Activated CD8-positive, alpha-beta T cell treated with anti-CD3 and anti-CD28 coated beads, Interleukin-2, amount 10 ng/mL, durations not matched to agents 7 days and 5 days (primary cell): ENCODE data around the gene CYP2A13. TPM values are rescaled to one million over a fixed set of nuclear protein-coding genes. Genes with fewer than 3 reads are reported as not detected.
"Not testable (repeated sequence)": the region's sequence is repeated elsewhere in the genome, so short reads cannot be mapped to it uniquely, and the experiment has no call there.

Experiments
- ATAC-seq: fragments of 150-1000 bp; cut with Tn5 transposase; one replicate; pipeline ENCODE4 v1.10.0; 2021; ENCODE audit warnings: moderate library complexity
- CTCF ChIA-PET: fragments of 350-600 bp; sonication (Branson Sonifier 250); formaldehyde crosslinking; loops from one replicate; lab custom pipeline; 2021; ENCODE audit warnings: antibody characterized with exemption; lab: Charles Lee
- POLR2A ChIA-PET: fragments of 350-600 bp; sonication (Branson Sonifier 250); formaldehyde crosslinking; loops from one replicate; lab custom pipeline; 2021; ENCODE audit warnings: antibody characterized with exemption; lab: Charles Lee
- DNase-seq: peaks from one replicate; pipeline ENCODE4 v3.0.0-alpha.2; 2020
- H3K27ac Mint-ChIP-seq: one replicate; pipeline ENCODE4 v1.8.0; 2021; ENCODE audit warnings: mild to moderate bottlenecking, mixed read lengths
- H3K27me3 Mint-ChIP-seq: one replicate; pipeline ENCODE4 v1.8.0; 2021; ENCODE audit warnings: low read depth, mixed read lengths
- H3K36me3 Mint-ChIP-seq: one replicate; pipeline ENCODE4 v1.8.0; 2021; ENCODE audit warnings: low read depth, mixed read lengths
- H3K4me1 Mint-ChIP-seq: one replicate; pipeline ENCODE4 v1.8.0; 2021; ENCODE audit warnings: low read depth, mixed read lengths
- H3K4me3 Mint-ChIP-seq: one replicate; pipeline ENCODE4 v1.8.0; 2021; ENCODE audit warnings: mild to moderate bottlenecking, mixed read lengths
- H3K9me3 Mint-ChIP-seq: one replicate; pipeline ENCODE4 v1.8.0; 2022; ENCODE audit warnings: mixed read lengths; ENCODE audit not compliant: insufficient read depth
- total RNA-seq, 2 experiments: library from RNA; stranded (reverse); gene quantifications; one replicate each; pipeline ENCODE4 v1.2.3, GENCODE V29; 2021

CYP2A13 gene
- total RNA-seq, 2 experiments from 2014 or later = not detected

GRCh38 chr19:41123716-41124294 is 35.6 kb downstream of the CYP2A13 start:
- H3K27ac Mint-ChIP-seq = peak overlapping the region; percentile 9

GRCh38 chr19:41126765-41127203 is 38.5 kb downstream of the CYP2A13 start:
- H3K4me1 Mint-ChIP-seq = peaks cover 19% of the 10 kb centered on the region
- H3K9me3 Mint-ChIP-seq, H3K4me3 Mint-ChIP-seq, H3K27ac Mint-ChIP-seq, ATAC-seq, H3K36me3 Mint-ChIP-seq: not testable (repeated sequence)
- H3K27me3 Mint-ChIP-seq = peaks cover 18% of the 10 kb centered on the region
- ChIA-PET POLR2A (interaction anchor here (1.2 kb wide), 1 partner anchor 152 kb away, joined by 3 read pairs; no protein-coding TSS in a partner anchor), CTCF (interaction anchor here (0.9 to 1.9 kb wide), 8 partner anchors 8 to 349 kb away, joined by 3 to 23 read pairs (median 4); partner anchors contain the start of gene RAB4B)
- peak; percentile 57 for DNase-seq

More at GRCh38 chr19:41123716-41124294, 35.6 kb downstream of the CYP2A13 start:
- peaks cover 2% of the 10 kb centered on the region for H3K36me3 Mint-ChIP-seq
- no peaks in the 10 kb centered on the region for H3K9me3 Mint-ChIP-seq
- peaks cover 36% of the 10 kb centered on the region for H3K4me1 Mint-ChIP-seq
- no peak overlapping the region for H3K4me3 Mint-ChIP-seq
- ChIA-PET POLR2A (no interaction called here), CTCF (interaction anchor here (0.7 kb wide), 1 partner anchor 20 kb away, joined by 4 read pairs; no protein-coding TSS in a partner anchor)
- ATAC-seq (no peak), DNase-seq (no peak)
- H3K27me3 Mint-ChIP-seq = peaks cover 13% of the 10 kb centered on the region

- DNase-seq, H3K36me3 Mint-ChIP-seq, H3K27ac Mint-ChIP-seq, H3K9me3 Mint-ChIP-seq, ATAC-seq, H3K4me3 Mint-ChIP-seq: not testable (repeated sequence)
- peaks cover 23% of the 10 kb centered on the region for H3K27me3 Mint-ChIP-seq
- CTCF ChIA-PET = interaction anchor here (1.2 to 1.9 kb wide), 6 partner anchors 9 to 158 kb away, joined by 3 to 23 read pairs (median 5); no protein-coding TSS in a partner anchor
- POLR2A ChIA-PET = interaction anchor here (1.2 kb wide), 1 partner anchor 153 kb away, joined by 3 read pairs; no protein-coding TSS in a partner anchor
- peaks cover 17% of the 10 kb centered on the region for H3K4me1 Mint-ChIP-seq
These were observed 39.1 kb downstream of the CYP2A13 start for GRCh38 chr19:41127362-41127761.

GRCh38 chr19:41127801-41128300 is 39.6 kb downstream of the CYP2A13 start:
- H3K9me3 Mint-ChIP-seq, H3K36me3 Mint-ChIP-seq, POLR2A ChIA-PET, H3K27ac Mint-ChIP-seq: not testable (repeated sequence)
- CTCF ChIA-PET = interaction anchor here (1.2 to 1.9 kb wide), 5 partner anchors 9 to 134 kb away, joined by 3 to 23 read pairs (median 4); no protein-coding TSS in a partner anchor
- Mint-ChIP-seq H3K4me1 (peaks cover 15% of the 10 kb centered on the region), H3K4me3 (peak overlapping the region; percentile 19), H3K27me3 (peaks cover 27% of the 10 kb centered on the region)
- DNase-seq (peak; percentile 68), ATAC-seq (peak; percentile 96)

GRCh38 chr19:41128692-41129091 is 40.4 kb downstream of the CYP2A13 start:
- Mint-ChIP-seq H3K9me3 (no peaks in the 10 kb centered on the region), H3K27me3 (peaks cover 32% of the 10 kb centered on the region), H3K4me3 (no peak overlapping the region), H3K36me3 (no peaks in the 10 kb centered on the region), H3K4me1 (peaks cover 16% of the 10 kb centered on the region), H3K27ac (no peak overlapping the region)
- no peak for DNase-seq
- ChIA-PET POLR2A (no interaction called here), CTCF (no interaction called here)
- no peak for ATAC-seq

- H3K36me3 Mint-ChIP-seq = no peaks in the 10 kb centered on the region
- peaks cover 25% of the 10 kb centered on the region for H3K4me1 Mint-ChIP-seq
- no peaks in the 10 kb centered on the region for H3K9me3 Mint-ChIP-seq
- no peak overlapping the region for H3K27ac Mint-ChIP-seq
- ATAC-seq = no peak
- POLR2A ChIA-PET = no interaction called here
- H3K4me3 Mint-ChIP-seq = no peak overlapping the region
- no peak for DNase-seq
- CTCF ChIA-PET = no interaction called here
- peaks cover 37% of the 10 kb centered on the region for H3K27me3 Mint-ChIP-seq
These were observed 42.9 kb downstream of the CYP2A13 start for GRCh38 chr19:41131186-41131585.

- ChIA-PET CTCF (no interaction called here), POLR2A (no interaction called here)
- Mint-ChIP-seq H3K27me3 (peaks cover 34% of the 10 kb centered on the region), H3K27ac (no peak overlapping the region), H3K36me3 (no peaks in the 10 kb centered on the region), H3K4me1 (peaks cover 19% of the 10 kb centered on the region), H3K4me3 (no peak overlapping the region), H3K9me3 (no peaks in the 10 kb centered on the region)
- no peak for DNase-seq
- no peak for ATAC-seq
These were observed 45.0 kb downstream of the CYP2A13 start for GRCh38 chr19:41133260-41133659.

GRCh38 chr19:41134616-41135015 is 46.4 kb downstream of the CYP2A13 start:
- DNase-seq (no peak), ATAC-seq (no peak)
- CTCF ChIA-PET = no interaction called here
- H3K9me3 Mint-ChIP-seq = no peaks in the 10 kb centered on the region
- H3K27me3 Mint-ChIP-seq = peaks cover 27% of the 10 kb centered on the region
- peaks cover 19% of the 10 kb centered on the region for H3K4me1 Mint-ChIP-seq
- H3K27ac Mint-ChIP-seq = peak overlapping the region; percentile 34
- H3K4me3 Mint-ChIP-seq = peak overlapping the region; percentile 82
- no peaks in the 10 kb centered on the region for H3K36me3 Mint-ChIP-seq
- POLR2A ChIA-PET = interaction anchor here (1.0 kb wide), 1 partner anchor 323 kb away, joined by 3 read pairs; no protein-coding TSS in a partner anchor

GRCh38 chr19:41135390-41136384 is 47.4 kb downstream of the CYP2A13 start:
- not testable (repeated sequence) for H3K9me3 Mint-ChIP-seq, H3K36me3 Mint-ChIP-seq
- peak; percentile 92 for ATAC-seq
- Mint-ChIP-seq H3K27me3 (peaks cover 23% of the 10 kb centered on the region), H3K4me1 (peaks cover 19% of the 10 kb centered on the region), H3K27ac (peak overlapping the region; percentile 86), H3K4me3 (peak overlapping the region; percentile 82)
- peak; percentile 48 for DNase-seq
- ChIA-PET POLR2A (interaction anchor here (0.7 to 1.0 kb wide), 2 partner anchors 8 to 324 kb away, joined by 3 read pairs; no protein-coding TSS in a partner anchor), CTCF (interaction anchor here (0.7 kb wide), 2 partner anchors 8 to 1166 kb away, joined by 3 to 5 read pairs; no protein-coding TSS in a partner anchor)

GRCh38 chr19:41136636-41137455 is 48.6 kb downstream of the CYP2A13 start:
- no peaks in the 10 kb centered on the region for H3K9me3 Mint-ChIP-seq
- no peaks in the 10 kb centered on the region for H3K36me3 Mint-ChIP-seq
- H3K27ac Mint-ChIP-seq = no peak overlapping the region
- ATAC-seq = no peak
- ChIA-PET CTCF (interaction anchor here (1.7 kb wide), 1 partner anchor 126 kb away, joined by 5 read pairs; no protein-coding TSS in a partner anchor), POLR2A (no interaction called here)
- peaks cover 19% of the 10 kb centered on the region for H3K27me3 Mint-ChIP-seq
- H3K4me3 Mint-ChIP-seq = peak overlapping the region; percentile 82
- DNase-seq = no peak
- peaks cover 19% of the 10 kb centered on the region for H3K4me1 Mint-ChIP-seq
